CD4-positive, alpha-beta T cell treated with Interleukin-6 for 4 hours (primary cell): ENCODE results near the gene CST5.
"Not testable (repeated sequence)": the region's sequence is repeated elsewhere in the genome, so short reads cannot be mapped to it uniquely, and the experiment has no call there.

ENCODE experiments used
- DNase-seq: peaks from one replicate; pipeline ENCODE4 v3.0.0-alpha.2; 2020; ENCODE audit warnings: mixed read lengths

The CST5 gene

GRCh38 chr20:23887856-23888255 lies 8.3 kb upstream of the CST5 start:
- DNase-seq: no peak

GRCh38 chr20:23884771-23885162 lies 5.2 kb upstream of the CST5 start:
- DNase-seq: no peak

GRCh38 chr20:23884136-23884770 lies 4.7 kb upstream of the CST5 start:
- DNase-seq: no peak

GRCh38 chr20:23881371-23881770 lies 1.8 kb upstream of the CST5 start:
- no peak for DNase-seq

GRCh38 chr20:23880417-23880816 lies 869 bp upstream of the CST5 start:
- no peak for DNase-seq

- no peak for DNase-seq
Observed at GRCh38 chr20:23879811-23880374, 345 bp upstream of the CST5 start.

GRCh38 chr20:23878787-23879186 lies 761 bp downstream of the CST5 start:
- DNase-seq: no peak

GRCh38 chr20:23878016-23878542 lies 1.5 kb downstream of the CST5 start:
- DNase-seq: not testable (repeated sequence)

GRCh38 chr20:23877524-23877923 lies 2.0 kb downstream of the CST5 start:
- no peak for DNase-seq

- no peak for DNase-seq
Observed at GRCh38 chr20:23875606-23876237, 3.8 kb downstream of the CST5 start.

GRCh38 chr20:23874747-23875146 lies 4.8 kb downstream of the CST5 start:
- DNase-seq: no peak

- no peak for DNase-seq
Observed at GRCh38 chr20:23873370-23874015, 6.1 kb downstream of the CST5 start.

- DNase-seq: no peak
Observed at GRCh38 chr20:23872065-23872464, 7.5 kb downstream of the CST5 start.

- no peak for DNase-seq
Observed at GRCh38 chr20:23870461-23870860, 9.1 kb downstream of the CST5 start.

- DNase-seq: no peak
Observed at GRCh38 chr20:23869520-23869919, 10.0 kb downstream of the CST5 start.

GRCh38 chr20:23868321-23868720 lies 11.2 kb downstream of the CST5 start:
- no peak for DNase-seq

- DNase-seq: no peak
Observed at GRCh38 chr20:23867152-23867776, 12.3 kb downstream of the CST5 start.

- not testable (repeated sequence) for DNase-seq
Observed at GRCh38 chr20:23860771-23861170, 18.8 kb downstream of the CST5 start.

GRCh38 chr20:23857962-23858595 lies 21.5 kb downstream of the CST5 start:
- no peak for DNase-seq

GRCh38 chr20:23856736-23857135 lies 22.8 kb downstream of the CST5 start:
- no peak for DNase-seq

- no peak for DNase-seq
Observed at GRCh38 chr20:23856226-23856625, 23.3 kb downstream of the CST5 start.

- DNase-seq: no peak
Observed at GRCh38 chr20:23841693-23842092, 37.9 kb downstream of the CST5 start.

GRCh38 chr20:23835716-23836115 lies 43.8 kb downstream of the CST5 start:
- no peak for DNase-seq
